Measurements from ENCODE around the gene NEURL3. TPM values are rescaled to one million over a fixed set of nuclear protein-coding genes. Genes with fewer than 3 reads are reported as not detected.

The NEURL3 gene
- total and polyA plus RNA-seq, 2 experiments from 2014 or later = not detected

GRCh38 chr2:96547731-96548171, 42.6 kb upstream of the NEURL3 start:
- Histone ChIP-seq H3K9me3 (ENCODE audit: low read depth) (no peaks in the 10 kb centered on the region), H3K9me2 (ENCODE audit: insufficient read depth) (no peaks in the 10 kb centered on the region), H3F3A (ENCODE audit: insufficient read depth) (no peaks in the 10 kb centered on the region), H2AFZ (no peak overlapping the region), H3K27me3 (replicated peaks; ENCODE audit: insufficient read depth) (no peaks in the 10 kb centered on the region), H3K9ac (no peak overlapping the region), H3K4me1 (ENCODE audit: insufficient read depth) (no peaks in the 10 kb centered on the region), H3K36me3 (ENCODE audit: low read depth) (peaks cover 3% of the 10 kb centered on the region; the same call in 1 of the 2 replicates), H3K79me2 (ENCODE audit: insufficient read depth) (peaks cover 39% of the 10 kb centered on the region), H3K4me2 (ENCODE audit: unreplicated experiment) (no peak overlapping the region), H3K4me3 (no peak overlapping the region), H3K27ac (no peak overlapping the region), H4K20me1 (ENCODE audit: insufficient read depth) (no peaks in the 10 kb centered on the region)
- DNase-seq = no peak
- TF ChIP-seq EZH2 (IDR thresholded peaks at IDR 0.05; ENCODE audit: insufficient read depth, poor library complexity, severe bottlenecking) (no peak), EZH2phosphoT487 (IDR thresholded peaks at IDR 0.05; ENCODE audit: insufficient read depth, low read depth) (no peak)
- WGBS, 2 experiments (ENCODE audit: low coverage in 1 of 2, low lambda C conversion rate in 2 of 2, missing lambda C conversion rate in 2 of 2) = 90% methylated on average over 6 of the region's 6 CpGs
- in situ Hi-C loops (cut with MboI) = no loop called here

GRCh38 chr2:96547203-96547641, 42.1 kb upstream of the NEURL3 start:
- no peaks in the 10 kb centered on the region for H3F3A ChIP-seq (ENCODE audit: insufficient read depth)
- H3K4me2 ChIP-seq (ENCODE audit: unreplicated experiment) = no peak overlapping the region
- H3K27me3 ChIP-seq (replicated peaks; ENCODE audit: insufficient read depth) = no peaks in the 10 kb centered on the region
- no peak overlapping the region for H2AFZ ChIP-seq
- no peak overlapping the region for H3K4me3 ChIP-seq
- no peak for TF ChIP-seq EZH2 (IDR thresholded peaks at IDR 0.05; ENCODE audit: insufficient read depth, poor library complexity, severe bottlenecking)
- no peak for TF ChIP-seq EZH2phosphoT487 (IDR thresholded peaks at IDR 0.05; ENCODE audit: insufficient read depth, low read depth)
- no peaks in the 10 kb centered on the region for H3K9me2 ChIP-seq (ENCODE audit: insufficient read depth)
- H3K9me3 ChIP-seq (ENCODE audit: low read depth) = no peaks in the 10 kb centered on the region
- in situ Hi-C loops (cut with MboI) = no loop called here
- H3K27ac ChIP-seq = no peak overlapping the region
- DNase-seq = no peak
- peaks cover 3% of the 10 kb centered on the region; the same call in 1 of the 2 replicates for H3K36me3 ChIP-seq (ENCODE audit: low read depth)
- 98 to 99% methylated on average over 7 of the region's 7 CpGs for WGBS, 2 experiments (ENCODE audit: low coverage in 1 of 2, low lambda C conversion rate in 2 of 2, missing lambda C conversion rate in 2 of 2)
- peaks cover 40% of the 10 kb centered on the region for H3K79me2 ChIP-seq (ENCODE audit: insufficient read depth)
- H3K4me1 ChIP-seq (ENCODE audit: insufficient read depth) = no peaks in the 10 kb centered on the region
- no peaks in the 10 kb centered on the region for H4K20me1 ChIP-seq (ENCODE audit: insufficient read depth)
- H3K9ac ChIP-seq = no peak overlapping the region

- Histone ChIP-seq H3K79me2 (ENCODE audit: insufficient read depth) (peaks cover 40% of the 10 kb centered on the region), H3K36me3 (ENCODE audit: low read depth) (peaks cover 3% of the 10 kb centered on the region; the same call in 1 of the 2 replicates), H3K4me1 (ENCODE audit: insufficient read depth) (peaks cover under 1% of the 10 kb centered on the region; the same call in 1 of the 2 replicates), H3K9me3 (ENCODE audit: low read depth) (no peaks in the 10 kb centered on the region), H3K27me3 (replicated peaks; ENCODE audit: insufficient read depth) (no peaks in the 10 kb centered on the region), H3K27ac (no peak overlapping the region), H2AFZ (no peak overlapping the region), H3K4me3 (no peak overlapping the region), H3K9me2 (ENCODE audit: insufficient read depth) (no peaks in the 10 kb centered on the region), H3K4me2 (ENCODE audit: unreplicated experiment) (no peak overlapping the region), H3K9ac (no peak overlapping the region), H3F3A (ENCODE audit: insufficient read depth) (no peaks in the 10 kb centered on the region), H4K20me1 (ENCODE audit: insufficient read depth) (no peaks in the 10 kb centered on the region)
- DNase-seq = no peak
- 74 to 81% methylated on average over 8 of the region's 8 CpGs for WGBS, 2 experiments (ENCODE audit: low coverage in 1 of 2, low lambda C conversion rate in 2 of 2, missing lambda C conversion rate in 2 of 2)
- TF ChIP-seq EZH2phosphoT487 (IDR thresholded peaks at IDR 0.05; ENCODE audit: insufficient read depth, low read depth) (no peak), EZH2 (IDR thresholded peaks at IDR 0.05; ENCODE audit: insufficient read depth, poor library complexity, severe bottlenecking) (no peak)
- in situ Hi-C loops (cut with MboI) = no loop called here
Measured at GRCh38 chr2:96546797-96547196, 41.6 kb upstream of the NEURL3 start.

- no peaks in the 10 kb centered on the region for H3K9me3 ChIP-seq (ENCODE audit: low read depth)
- DNase-seq = no peak
- TF ChIP-seq EZH2 (IDR thresholded peaks at IDR 0.05; ENCODE audit: insufficient read depth, poor library complexity, severe bottlenecking) (no peak), EZH2phosphoT487 (IDR thresholded peaks at IDR 0.05; ENCODE audit: insufficient read depth, low read depth) (no peak)
- H3F3A ChIP-seq (ENCODE audit: insufficient read depth) = peaks cover 5% of the 10 kb centered on the region; the same call in 1 of the 2 replicates
- H3K27me3 ChIP-seq (replicated peaks; ENCODE audit: insufficient read depth) = no peaks in the 10 kb centered on the region
- peaks cover 5% of the 10 kb centered on the region; the same call in 1 of the 2 replicates for H3K4me1 ChIP-seq (ENCODE audit: insufficient read depth)
- in situ Hi-C loops (cut with MboI) = no loop called here
- H4K20me1 ChIP-seq (ENCODE audit: insufficient read depth) = no peaks in the 10 kb centered on the region
- no peak overlapping the region for H3K4me3 ChIP-seq
- peaks cover 3% of the 10 kb centered on the region; the same call in 1 of the 2 replicates for H3K36me3 ChIP-seq (ENCODE audit: low read depth)
- H3K4me2 ChIP-seq (ENCODE audit: unreplicated experiment) = no peak overlapping the region
- H3K27ac ChIP-seq = no peak overlapping the region
- no peak overlapping the region for H3K9ac ChIP-seq
- H3K79me2 ChIP-seq (ENCODE audit: insufficient read depth) = peaks cover 40% of the 10 kb centered on the region
- WGBS, 2 experiments (ENCODE audit: low coverage in 1 of 2, low lambda C conversion rate in 2 of 2, missing lambda C conversion rate in 2 of 2) = 97% methylated on average over 5 of the region's 5 CpGs
- H3K9me2 ChIP-seq (ENCODE audit: insufficient read depth) = no peaks in the 10 kb centered on the region
- H2AFZ ChIP-seq = no peak overlapping the region
Measured at GRCh38 chr2:96546321-96546720, 41.2 kb upstream of the NEURL3 start.

All from GM23248 (cell line).